ENCODE results near the gene KCNQ5.
"Not testable (repeated sequence)": the region's sequence is repeated elsewhere in the genome, so short reads cannot be mapped to it uniquely, and the experiment has no call there.

The KCNQ5 gene

GRCh38 chr6:72966628-72967280 is 344.9 kb downstream of the KCNQ5 start:
- DNase-seq: no peak

- no peak for DNase-seq
Measured at GRCh38 chr6:72967329-72967728, 345.5 kb downstream of the KCNQ5 start.

GRCh38 chr6:72968704-72969103 is 346.8 kb downstream of the KCNQ5 start:
- DNase-seq: no peak

GRCh38 chr6:72969666-72970065 is 347.8 kb downstream of the KCNQ5 start:
- DNase-seq: no peak

- DNase-seq: no peak
Measured at GRCh38 chr6:72972579-72972978, 350.7 kb downstream of the KCNQ5 start.

- DNase-seq: no peak
Measured at GRCh38 chr6:72974276-72974675, 352.4 kb downstream of the KCNQ5 start.

GRCh38 chr6:72975352-72975752 is 353.5 kb downstream of the KCNQ5 start:
- no peak for DNase-seq

GRCh38 chr6:72976484-72976883 is 354.6 kb downstream of the KCNQ5 start:
- no peak for DNase-seq

- DNase-seq: no peak
Measured at GRCh38 chr6:72977114-72977513, 355.2 kb downstream of the KCNQ5 start.

GRCh38 chr6:72978808-72979207 is 356.9 kb downstream of the KCNQ5 start:
- not testable (repeated sequence) for DNase-seq

- DNase-seq: not testable (repeated sequence)
Measured at GRCh38 chr6:72984189-72984831, 362.4 kb downstream of the KCNQ5 start.

- no peak for DNase-seq
Measured at GRCh38 chr6:72984981-72985665, 363.3 kb downstream of the KCNQ5 start.

GRCh38 chr6:72987301-72987700 is 365.4 kb downstream of the KCNQ5 start:
- DNase-seq: no peak

GRCh38 chr6:72999995-73000394 is 378.1 kb downstream of the KCNQ5 start:
- no peak for DNase-seq

GRCh38 chr6:73000460-73000859 is 378.6 kb downstream of the KCNQ5 start:
- DNase-seq: no peak

GRCh38 chr6:73002588-73002987 is 380.7 kb downstream of the KCNQ5 start:
- no peak for DNase-seq

GRCh38 chr6:73003302-73003701 is 381.4 kb downstream of the KCNQ5 start:
- no peak for DNase-seq

GRCh38 chr6:73004231-73004630 is 382.4 kb downstream of the KCNQ5 start:
- no peak for DNase-seq

GRCh38 chr6:73004861-73005260 is 383.0 kb downstream of the KCNQ5 start:
- DNase-seq: no peak

- DNase-seq: no peak
Measured at GRCh38 chr6:73006146-73006545, 384.3 kb downstream of the KCNQ5 start.

- DNase-seq: no peak
Measured at GRCh38 chr6:73011945-73012344, 390.1 kb downstream of the KCNQ5 start.

GRCh38 chr6:73017476-73017875 is 395.6 kb downstream of the KCNQ5 start:
- no peak for DNase-seq

- DNase-seq: no peak
Measured at GRCh38 chr6:73024598-73024997, 402.7 kb downstream of the KCNQ5 start.

- DNase-seq: no peak
Measured at GRCh38 chr6:73027691-73028090, 405.8 kb downstream of the KCNQ5 start.

Data from effector CD4-positive, alpha-beta T cell (primary cell).